ENCODE data around the gene LIMS2.

- TF ChIP-seq SUZ12 (IDR thresholded peaks at IDR 0.05; ENCODE audit: extremely low read depth, insufficient read depth, insufficient read length) (no peak), YY1 (IDR thresholded peaks at IDR 0.05; ENCODE audit: insufficient read depth, insufficient read length) (no peak)
These were observed 35.0 kb downstream of the LIMS2 start for GRCh38 chr2:127640082-127641072.

All from NT2/D1 (cell line).